ENCODE results near the gene COL6A6. TPM values are rescaled to one million over a fixed set of nuclear protein-coding genes. Genes with fewer than 3 reads are reported as not detected.

COL6A6 gene
- under 1 TPM in 1 of 2 donors, not detected in 1; 0.57 TPM for total RNA-seq

GRCh38 chr3:130516645-130517512, at the start of gene COL6A6:
TSS of gene COL6A6 (plus strand) at chr3:130517177. CDS start at chr3:130560365, 43,188 bp downstream.
- 3% methylated on average over 52 of the region's 58 CpGs for WGBS
- Histone ChIP-seq H3K36me3 (no peaks in the 10 kb centered on the region), H3K4me3 (no peak within 1 kb of the TSS), H3K4me1 (replicated peaks) (no peaks in the 10 kb centered on the region), H3K27ac (no peak within 1 kb of the TSS), H3K9me3 (no peaks in the 10 kb centered on the region), H3K27me3 (replicated peaks; ENCODE audit: insufficient read depth) (peaks cover 5% of the 10 kb centered on the region)
- no peak for DNase-seq (ENCODE audit: low spot score)
- no peak for TF ChIP-seq POLR2A (IDR thresholded peaks at IDR 0.05)
- no peak for TF ChIP-seq POLR2AphosphoS5 (IDR thresholded peaks at IDR 0.05)
- no peak for TF ChIP-seq CTCF (IDR thresholded peaks at IDR 0.05)
- intact Hi-C loops (cut with DNase I), result no loop called here

- Histone ChIP-seq H3K9me3 (no peaks in the 10 kb centered on the region), H3K27ac (no peak overlapping the region), H3K4me3 (no peak overlapping the region), H3K27me3 (replicated peaks; ENCODE audit: insufficient read depth) (no peaks in the 10 kb centered on the region), H3K4me1 (replicated peaks) (no peaks in the 10 kb centered on the region), H3K36me3 (no peaks in the 10 kb centered on the region)
- no peak for DNase-seq (ENCODE audit: low spot score)
- WGBS, result 100% methylated on average over 1 of the region's 1 CpG
- TF ChIP-seq CTCF (IDR thresholded peaks at IDR 0.05) (no peak), POLR2A (IDR thresholded peaks at IDR 0.05) (no peak), POLR2AphosphoS5 (IDR thresholded peaks at IDR 0.05) (no peak)
- intact Hi-C loops (cut with DNase I), result no loop called here
Measured at GRCh38 chr3:130468311-130468710, 48.7 kb upstream of the COL6A6 start.

- no peaks in the 10 kb centered on the region for H3K27me3 ChIP-seq (replicated peaks; ENCODE audit: insufficient read depth)
- H3K27ac ChIP-seq, result no peak overlapping the region
- intact Hi-C loops (cut with DNase I), result no loop called here
- H3K36me3 ChIP-seq, result no peaks in the 10 kb centered on the region
- H3K9me3 ChIP-seq, result no peaks in the 10 kb centered on the region
- 39% methylated on average over 3 of the region's 3 CpGs for WGBS
- TF ChIP-seq POLR2A (IDR thresholded peaks at IDR 0.05), result no peak
- no peak for TF ChIP-seq CTCF (IDR thresholded peaks at IDR 0.05)
- TF ChIP-seq POLR2AphosphoS5 (IDR thresholded peaks at IDR 0.05), result no peak
- no peaks in the 10 kb centered on the region for H3K4me1 ChIP-seq (replicated peaks)
- no peak for DNase-seq (ENCODE audit: low spot score)
- no peak overlapping the region for H3K4me3 ChIP-seq
Measured at GRCh38 chr3:130470126-130470525, 46.9 kb upstream of the COL6A6 start.

GRCh38 chr3:130473416-130473815, 43.6 kb upstream of the COL6A6 start:
- no peaks in the 10 kb centered on the region for H3K4me1 ChIP-seq (replicated peaks)
- no peaks in the 10 kb centered on the region for H3K9me3 ChIP-seq
- H3K4me3 ChIP-seq, result no peak overlapping the region
- intact Hi-C loops (cut with DNase I), result no loop called here
- H3K36me3 ChIP-seq, result no peaks in the 10 kb centered on the region
- H3K27ac ChIP-seq, result no peak overlapping the region
- WGBS, result 20% methylated on average over 2 of the region's 2 CpGs
- no peak for DNase-seq (ENCODE audit: low spot score)
- no peak for TF ChIP-seq POLR2A (IDR thresholded peaks at IDR 0.05)
- no peak for TF ChIP-seq CTCF (IDR thresholded peaks at IDR 0.05)
- TF ChIP-seq POLR2AphosphoS5 (IDR thresholded peaks at IDR 0.05), result no peak
- no peaks in the 10 kb centered on the region for H3K27me3 ChIP-seq (replicated peaks; ENCODE audit: insufficient read depth)

- Histone ChIP-seq H3K4me1 (replicated peaks) (no peaks in the 10 kb centered on the region), H3K27me3 (replicated peaks; ENCODE audit: insufficient read depth) (no peaks in the 10 kb centered on the region), H3K4me3 (no peak overlapping the region), H3K9me3 (no peaks in the 10 kb centered on the region), H3K36me3 (no peaks in the 10 kb centered on the region), H3K27ac (no peak overlapping the region)
- WGBS, result 16% methylated on average over 4 of the region's 4 CpGs
- peak in 1 of 4 experiments; percentile 23 for TF ChIP-seq CTCF (IDR thresholded peaks at IDR 0.05)
- no peak for TF ChIP-seq POLR2AphosphoS5 (IDR thresholded peaks at IDR 0.05)
- intact Hi-C loops (cut with DNase I), result no loop called here
- no peak for DNase-seq (ENCODE audit: low spot score)
Measured at GRCh38 chr3:130480736-130481135, 36.2 kb upstream of the COL6A6 start.

Data from prostate gland (tissue), 2 donors.